GM21367 (cell line): Measurements from ENCODE around the gene GPR61.

Experiments
- ATAC-seq: cut with Tn5 transposase; IDR thresholded peaks from one replicate; pipeline ENCODE4 v1.9.1; 2021; ENCODE audit not compliant: unreplicated experiment

GPR61 gene

GRCh38 chr1:109539676-109540075 lies at the start of gene GPR61:
Gene GPR61, plus strand, starts transcription at chr1:109539872. Its CDS starts 3,151 bp downstream, at chr1:109543023.
- no peak for ATAC-seq

- no peak for ATAC-seq
Observed at GRCh38 chr1:109490029-109490933, 49.4 kb upstream of the GPR61 start.

GRCh38 chr1:109490934-109491302 lies 48.8 kb upstream of the GPR61 start:
- ATAC-seq, result no peak

- no peak for ATAC-seq
Observed at GRCh38 chr1:109491372-109491771, 48.3 kb upstream of the GPR61 start.

- no peak for ATAC-seq
Observed at GRCh38 chr1:109492779-109493178, 46.9 kb upstream of the GPR61 start.

- ATAC-seq, result no peak
Observed at GRCh38 chr1:109493227-109493626, 46.4 kb upstream of the GPR61 start.

- ATAC-seq, result peak; percentile 72
Observed at GRCh38 chr1:109493805-109494539, 45.7 kb upstream of the GPR61 start, which contains the start of gene CYB561D1. Gene CYB561D1, plus strand, starts transcription at chr1:109494094. Its CDS starts 46 bp downstream, at chr1:109494140.

- ATAC-seq, result no peak
Observed at GRCh38 chr1:109495738-109496137, 43.9 kb upstream of the GPR61 start.

GRCh38 chr1:109497449-109498160 lies 42.1 kb upstream of the GPR61 start:
- no peak for ATAC-seq

GRCh38 chr1:109498161-109498801 lies 41.4 kb upstream of the GPR61 start:
- ATAC-seq, result no peak

- no peak for ATAC-seq
Observed at GRCh38 chr1:109499081-109499480, 40.6 kb upstream of the GPR61 start.

- no peak for ATAC-seq
Observed at GRCh38 chr1:109499661-109500536, 39.8 kb upstream of the GPR61 start.

GRCh38 chr1:109500941-109501381 lies 38.7 kb upstream of the GPR61 start:
- no peak for ATAC-seq

- ATAC-seq, result no peak
Observed at GRCh38 chr1:109501644-109502363, 37.9 kb upstream of the GPR61 start.

GRCh38 chr1:109502364-109502851 lies 37.3 kb upstream of the GPR61 start:
- no peak for ATAC-seq

- ATAC-seq, result no peak
Observed at GRCh38 chr1:109503935-109504334, 35.7 kb upstream of the GPR61 start.

- ATAC-seq, result no peak
Observed at GRCh38 chr1:109504974-109505373, 34.7 kb upstream of the GPR61 start.

- ATAC-seq, result no peak
Observed at GRCh38 chr1:109508001-109508872, 31.4 kb upstream of the GPR61 start.
